Activated CD8-positive, alpha-beta memory T cell treated with anti-CD3 and anti-CD28 coated beads, Interleukin-2, amount 50 U/mL, for 1 hour (primary cell): ENCODE measurements around the gene PTPRD.

Experiments used
- DNase-seq: peaks from one replicate; pipeline ENCODE4 v3.0.0-alpha.2; 2020; ENCODE audit errors: extremely low read depth

The PTPRD gene

GRCh38 chr9:8863886-8864544 is 1748.8 kb downstream of the PTPRD start:
- no peak for DNase-seq

- no peak for DNase-seq
Observed at GRCh38 chr9:8863069-8863468, 1749.7 kb downstream of the PTPRD start.

GRCh38 chr9:8860925-8861324 is 1751.9 kb downstream of the PTPRD start:
- DNase-seq, result no peak

- no peak for DNase-seq
Observed at GRCh38 chr9:8860086-8860485, 1752.7 kb downstream of the PTPRD start.

- DNase-seq, result no peak
Observed at GRCh38 chr9:8859416-8859815, 1753.4 kb downstream of the PTPRD start.

- no peak for DNase-seq
Observed at GRCh38 chr9:8858596-8859161, 1754.1 kb downstream of the PTPRD start.

GRCh38 chr9:8857926-8858595 is 1754.7 kb downstream of the PTPRD start:
- no peak for DNase-seq

- DNase-seq, result no peak
Observed at GRCh38 chr9:8857068-8857925, 1755.5 kb downstream of the PTPRD start.

GRCh38 chr9:8856396-8857067 is 1756.3 kb downstream of the PTPRD start:
- no peak for DNase-seq

GRCh38 chr9:8855046-8855445 is 1757.8 kb downstream of the PTPRD start:
- DNase-seq, result no peak

- DNase-seq, result no peak
Observed at GRCh38 chr9:8852301-8852864, 1760.4 kb downstream of the PTPRD start.

- DNase-seq, result no peak
Observed at GRCh38 chr9:8850914-8851313, 1761.9 kb downstream of the PTPRD start.

GRCh38 chr9:8845808-8846207 is 1767.0 kb downstream of the PTPRD start:
- no peak for DNase-seq

GRCh38 chr9:8845376-8845775 is 1767.4 kb downstream of the PTPRD start:
- no peak for DNase-seq

- DNase-seq, result no peak
Observed at GRCh38 chr9:8844549-8844948, 1768.3 kb downstream of the PTPRD start.

GRCh38 chr9:8842402-8843193 is 1770.2 kb downstream of the PTPRD start:
- no peak for DNase-seq

- DNase-seq, result no peak
Observed at GRCh38 chr9:8838136-8838535, 1774.7 kb downstream of the PTPRD start.

- DNase-seq, result no peak
Observed at GRCh38 chr9:8835291-8835690, 1777.5 kb downstream of the PTPRD start.

- no peak for DNase-seq
Observed at GRCh38 chr9:8832955-8833354, 1779.8 kb downstream of the PTPRD start.

- DNase-seq, result no peak
Observed at GRCh38 chr9:8832386-8832785, 1780.4 kb downstream of the PTPRD start.

- no peak for DNase-seq
Observed at GRCh38 chr9:8831568-8831967, 1781.2 kb downstream of the PTPRD start.
